GM21717 (cell line): ENCODE data around the gene UBE2G2.

Source experiments
- ATAC-seq: cut with Tn5 transposase; IDR thresholded peaks from one replicate; pipeline ENCODE4 v1.9.1; 2021; ENCODE audit warnings: mild to moderate bottlenecking, moderate library complexity; ENCODE audit not compliant: unreplicated experiment

The UBE2G2 gene

GRCh38 chr21:44732956-44733355, 68.7 kb downstream of the UBE2G2 start:
- ATAC-seq, result no peak

- no peak for ATAC-seq
Observed at GRCh38 chr21:44732263-44732662, 69.4 kb downstream of the UBE2G2 start.

GRCh38 chr21:44730951-44731579, 70.6 kb downstream of the UBE2G2 start:
- no peak for ATAC-seq

- no peak for ATAC-seq
Observed at GRCh38 chr21:44730028-44730395, 71.6 kb downstream of the UBE2G2 start.

- ATAC-seq, result no peak
Observed at GRCh38 chr21:44729336-44730027, 72.1 kb downstream of the UBE2G2 start.

GRCh38 chr21:44728716-44729115, 72.9 kb downstream of the UBE2G2 start:
- ATAC-seq, result no peak

- ATAC-seq, result no peak
Observed at GRCh38 chr21:44727757-44728156, 73.9 kb downstream of the UBE2G2 start.

- no peak for ATAC-seq
Observed at GRCh38 chr21:44727321-44727720, 74.3 kb downstream of the UBE2G2 start.

GRCh38 chr21:44726826-44727225, 74.8 kb downstream of the UBE2G2 start:
- no peak for ATAC-seq

GRCh38 chr21:44724926-44725325, 76.7 kb downstream of the UBE2G2 start:
- no peak for ATAC-seq

- ATAC-seq, result no peak
Observed at GRCh38 chr21:44724196-44724595, 77.4 kb downstream of the UBE2G2 start.

- no peak for ATAC-seq
Observed at GRCh38 chr21:44723177-44724131, 78.2 kb downstream of the UBE2G2 start.

- no peak for ATAC-seq
Observed at GRCh38 chr21:44722731-44723130, 78.9 kb downstream of the UBE2G2 start.

GRCh38 chr21:44720170-44720569, 81.5 kb downstream of the UBE2G2 start:
- no peak for ATAC-seq
